ENCODE results near the gene TXLNB. TPM values are rescaled to one million over a fixed set of nuclear protein-coding genes. Genes with fewer than 3 reads are reported as not detected.

Gene TXLNB
- total RNA-seq, 1 donor from 2014 or later, result 60.0 TPM

Other genes starting within 250 kb of the TXLNB start
- 17.7 TPM for gene HECA, start 156.9 kb downstream of the TXLNB start, total RNA-seq
- 41.8 TPM for gene CITED2, start 82.7 kb upstream of the TXLNB start, total RNA-seq